HG03139 (cell line): ENCODE results near the gene PSORS1C1.
"Not testable (repeated sequence)": the region's sequence is repeated elsewhere in the genome, so short reads cannot be mapped to it uniquely, and the experiment has no call there.

Source experiments
- ATAC-seq: cut with Tn5 transposase; IDR thresholded peaks from one replicate; pipeline ENCODE4 v1.9.1; 2021; ENCODE audit not compliant: unreplicated experiment

PSORS1C1 gene

GRCh38 chr6:31158140-31158862, 43.7 kb downstream of the PSORS1C1 start, which contains the start of gene TCF19:
TCF19 (plus strand) TSS chr6:31158589; CDS start chr6:31159470, 881 bp downstream.
- peak; percentile 81 for ATAC-seq

GRCh38 chr6:31158863-31159855, 44.6 kb downstream of the PSORS1C1 start:
- ATAC-seq = no peak

- no peak for ATAC-seq
Measured at GRCh38 chr6:31161216-31162126, 46.9 kb downstream of the PSORS1C1 start.

GRCh38 chr6:31162463-31163165, 48.0 kb downstream of the PSORS1C1 start:
- ATAC-seq = no peak

DNA sequence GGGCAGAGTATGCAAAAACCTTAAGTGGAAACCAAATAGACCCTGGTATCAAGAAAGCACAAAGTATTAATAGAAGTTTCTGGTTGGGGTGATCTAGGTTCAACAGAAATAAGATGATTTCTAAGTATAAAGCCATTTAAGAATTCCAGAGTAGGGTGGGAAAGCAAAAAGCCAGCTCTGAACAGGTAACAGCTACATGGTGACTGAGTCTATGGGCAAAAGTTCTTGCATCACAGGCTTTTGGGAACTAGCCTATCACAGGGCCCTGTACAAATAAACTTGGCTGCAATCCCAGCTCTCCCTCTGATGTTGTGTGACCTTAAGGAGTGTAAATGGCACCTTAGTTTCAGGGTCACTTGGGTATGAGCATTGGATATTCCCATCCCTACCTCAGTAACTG, 49.3 kb downstream of the PSORS1C1 start:
- no peak for ATAC-seq

DNA sequence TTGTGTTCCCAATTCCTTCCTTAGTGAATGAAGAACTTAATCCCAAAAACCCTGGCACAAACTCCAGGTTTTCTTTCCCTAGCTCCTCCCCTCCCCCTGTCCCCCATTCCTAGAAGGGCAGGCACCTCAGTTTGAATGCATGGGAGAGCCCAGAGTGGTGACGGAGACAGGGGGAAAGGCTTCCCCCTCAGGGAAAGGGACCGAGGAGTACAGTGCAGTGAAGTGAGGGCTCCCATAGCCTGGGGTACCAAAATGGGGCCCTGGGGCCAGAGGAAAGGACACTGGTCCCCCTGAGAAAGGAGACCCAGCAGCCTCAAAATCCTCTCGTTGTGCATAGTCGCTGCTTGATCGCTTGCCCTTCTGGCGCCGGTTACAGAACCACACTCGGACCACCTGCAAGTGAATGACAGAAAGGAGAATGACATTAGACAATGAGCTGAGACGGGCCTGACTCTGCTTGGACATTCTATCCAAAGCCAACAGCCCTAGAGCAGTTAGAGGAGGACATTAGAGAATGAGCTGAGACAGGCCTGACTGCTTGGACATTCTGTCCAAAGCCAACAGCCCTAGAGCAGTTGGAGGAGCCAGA, 50.0 kb downstream of the PSORS1C1 start:
- ATAC-seq = not testable (repeated sequence)

- peak; percentile 53 for ATAC-seq
Measured at GRCh38 chr6:31165064-31165832, 50.6 kb downstream of the PSORS1C1 start.

GRCh38 chr6:31165986-31166385, 51.4 kb downstream of the PSORS1C1 start:
- no peak for ATAC-seq

GRCh38 chr6:31168606-31169005, 54.0 kb downstream of the PSORS1C1 start:
- no peak for ATAC-seq

GRCh38 chr6:31169123-31169857, 54.7 kb downstream of the PSORS1C1 start:
- ATAC-seq = no peak

DNA sequence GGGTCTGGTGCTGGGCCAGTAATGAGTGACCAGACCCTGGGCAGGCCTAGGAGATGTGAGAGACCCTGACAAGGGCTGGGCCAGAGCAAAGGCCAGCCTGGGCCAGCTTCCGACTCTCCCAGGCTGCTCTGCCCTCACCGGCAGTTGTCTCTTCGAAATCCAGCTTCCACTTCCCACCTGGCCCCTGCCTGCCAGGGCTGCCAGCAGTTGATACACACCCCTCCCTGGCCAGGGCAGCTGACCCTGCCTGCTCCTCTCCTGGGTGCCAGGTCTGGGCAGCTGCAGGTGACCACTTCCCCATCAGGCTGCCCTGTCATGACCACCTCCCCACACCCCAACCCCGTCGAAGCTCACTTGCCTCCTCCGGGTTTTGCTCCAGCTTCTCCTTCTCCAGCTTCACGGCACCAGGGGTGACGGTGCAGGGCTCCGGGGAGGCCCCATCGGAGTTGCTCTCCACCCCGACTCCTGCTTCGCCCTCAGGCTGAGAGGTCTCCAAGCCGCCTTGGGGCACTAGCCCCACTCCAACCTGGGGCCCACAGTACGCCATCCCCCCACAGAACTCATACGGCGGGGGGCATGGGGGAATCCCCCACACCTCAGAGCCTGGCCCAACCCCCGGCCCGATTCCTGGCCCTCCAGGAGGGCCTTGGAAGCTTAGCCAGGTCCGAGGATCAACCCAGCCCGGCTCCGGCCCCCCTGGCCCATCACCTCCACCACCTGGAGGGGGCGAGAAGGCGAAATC, 55.4 kb downstream of the PSORS1C1 start:
- ATAC-seq = not testable (repeated sequence)

DNA sequence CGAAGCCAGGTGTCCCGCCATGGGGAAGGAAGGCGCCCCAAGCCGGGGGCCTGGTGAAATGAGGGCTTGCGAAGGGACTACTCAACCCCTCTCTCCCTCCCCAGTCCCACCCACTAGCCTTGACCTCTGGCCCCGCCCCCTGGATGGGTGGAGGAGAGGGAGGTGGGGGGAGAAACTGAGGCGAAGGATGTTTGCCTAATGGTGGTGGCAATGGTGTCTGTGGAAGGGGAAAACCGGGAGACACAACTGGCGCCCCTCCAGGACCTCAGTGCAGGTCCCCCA, 55.9 kb downstream of the PSORS1C1 start, which contains the start of gene POU5F1:
POU5F1 (minus strand) TSS at position 83 of the 282 bp plus-strand sequence; CDS start at position 21, 62 bp downstream.
- no peak for ATAC-seq

- ATAC-seq = no peak
Measured at GRCh38 chr6:31170987-31171671, 56.5 kb downstream of the PSORS1C1 start.

DNA sequence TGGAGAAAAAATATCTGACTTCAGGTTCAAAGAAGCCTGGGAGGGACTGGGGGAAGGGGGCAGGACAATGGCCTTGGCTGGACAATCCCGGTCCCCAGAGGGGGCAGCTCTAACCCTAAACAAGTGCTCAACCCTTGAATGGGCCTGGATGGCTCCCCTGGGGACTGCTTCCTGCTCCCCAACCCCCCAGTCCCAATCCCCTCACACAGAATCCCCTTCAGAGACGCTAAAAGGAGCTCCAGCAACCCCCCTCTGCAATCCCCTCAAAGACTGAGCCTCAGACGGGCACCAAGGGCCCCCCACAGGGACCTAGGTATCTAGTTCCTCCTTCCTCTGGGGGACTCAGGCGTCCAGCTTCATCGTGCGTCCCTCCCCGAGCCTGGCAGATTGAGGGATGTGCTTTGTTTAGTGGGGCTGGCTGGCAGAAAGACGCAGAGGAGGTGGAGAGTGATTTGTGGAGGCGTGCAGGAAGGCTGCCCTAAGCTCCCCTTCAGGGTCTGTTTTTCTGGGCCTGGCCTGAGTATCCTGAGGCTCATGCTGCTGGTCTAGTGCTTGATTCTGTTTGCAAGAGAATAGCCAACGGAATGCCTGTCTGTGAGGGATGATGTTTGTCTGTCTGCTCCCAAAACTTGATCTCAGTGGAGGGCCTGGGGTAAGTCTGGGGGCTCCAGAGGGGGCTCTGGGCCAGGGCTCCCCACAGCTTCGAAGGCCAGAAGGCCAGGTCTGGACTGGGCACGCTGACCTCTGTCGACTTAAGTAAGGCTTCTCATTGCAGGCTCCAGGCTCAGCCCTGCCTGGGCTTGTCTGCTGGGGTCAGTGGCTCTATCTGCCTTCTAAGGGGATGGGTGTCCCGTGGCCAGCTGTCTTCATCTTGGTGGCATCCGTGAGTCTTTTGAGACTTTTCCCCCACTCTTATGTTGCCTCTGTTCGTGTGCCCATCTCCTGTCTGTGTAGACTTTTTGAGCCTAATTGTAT, 57.6 kb downstream of the PSORS1C1 start:
- no peak for ATAC-seq

DNA sequence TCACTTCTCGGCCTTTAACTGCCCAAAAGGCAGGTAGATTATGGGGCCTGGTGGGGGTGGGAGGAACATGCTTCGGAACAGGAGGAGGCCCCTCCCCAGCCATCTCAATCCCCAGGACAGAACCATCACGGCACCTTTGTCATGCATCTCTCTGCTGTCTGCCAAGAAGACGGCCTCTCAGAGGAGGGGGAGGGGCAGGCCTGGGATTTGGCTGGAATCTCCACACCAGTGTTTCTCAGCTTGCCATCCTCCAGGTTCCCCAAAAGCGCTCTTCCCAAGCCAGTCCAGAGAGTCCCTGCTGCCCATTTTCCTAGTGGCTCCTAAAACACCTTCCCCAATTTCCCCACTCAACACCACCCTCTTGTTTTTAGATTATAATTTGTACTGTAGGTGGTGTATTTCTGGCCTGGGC, 58.4 kb downstream of the PSORS1C1 start:
- ATAC-seq = no peak

- no peak for ATAC-seq
Measured at GRCh38 chr6:31173406-31173805, 58.8 kb downstream of the PSORS1C1 start.
